ENCODE measurements around the gene RANBP1. TPM values are rescaled to one million over a fixed set of nuclear protein-coding genes. Genes with fewer than 3 reads are reported as not detected.

The RANBP1 gene
- total RNA-seq, 1 experiment from 2014 or later: 522 TPM

DNA sequence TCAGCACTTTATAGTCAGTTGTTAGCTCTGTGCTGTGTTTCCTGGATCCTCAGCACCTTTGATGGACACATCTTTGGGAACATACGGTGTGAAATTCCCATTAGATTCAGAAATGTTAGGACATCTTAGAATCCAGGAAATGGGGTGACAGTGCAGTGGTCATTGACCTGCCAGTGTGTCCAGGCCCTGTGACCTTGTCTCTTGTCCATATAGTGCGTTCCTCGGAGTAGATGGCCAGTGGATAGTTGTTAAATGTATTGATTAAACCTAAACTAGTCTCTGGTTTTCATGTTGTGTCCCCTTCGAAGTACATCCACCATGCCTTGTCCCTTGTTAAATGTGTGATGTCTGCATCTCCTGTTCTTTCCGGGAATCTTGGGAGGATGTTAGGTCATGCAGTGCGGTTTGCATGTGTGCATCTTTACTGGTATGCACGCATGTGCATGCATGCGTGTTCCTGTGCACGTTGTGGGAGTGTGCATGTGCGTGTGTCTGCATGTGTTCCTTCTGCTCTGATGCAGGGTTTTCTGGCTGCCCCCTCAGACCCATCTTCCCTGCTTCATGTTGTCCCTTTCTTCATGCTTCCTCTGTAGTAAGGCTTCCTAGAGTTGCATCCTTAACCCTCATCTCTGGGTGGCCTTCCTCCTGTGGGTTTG lies 31.9 kb upstream of the RANBP1 start:
- Histone ChIP-seq H2BK5ac (ENCODE audit: insufficient read length, low read length) (no peak overlapping the region), H4K91ac (ENCODE audit: insufficient read length, low read depth, low read length) (no peak overlapping the region), H3K9me3 (ENCODE audit: control insufficient read depth, low read depth, low read length) (no peaks in the 10 kb centered on the region), H3T11ph (ENCODE audit: low read length) (no peak overlapping the region), H3K23ac (ENCODE audit: insufficient read length, low read depth, low read length) (no peak overlapping the region), H4K5ac (ENCODE audit: insufficient read length, low read depth, low read length) (peak overlapping the region; percentile 33), H3K9ac (ENCODE audit: extremely low read depth, insufficient read length, low read length) (no peak overlapping the region), H4K8ac (replicated peaks; ENCODE audit: insufficient read length, low read depth, low read length) (no peak overlapping the region), H3K4ac (ENCODE audit: low read depth, low read length) (no peak overlapping the region), H3K56ac (ENCODE audit: insufficient read length, low read depth, low read length) (no peak overlapping the region), H3K18ac (ENCODE audit: insufficient read length, low read depth, low read length) (no peak overlapping the region), H3K79me1 (ENCODE audit: insufficient read depth, low read depth, low read length, poor library complexity, severe bottlenecking) (peaks cover 22% of the 10 kb centered on the region), H3K23me2 (ENCODE audit: insufficient read length, low read depth, low read length, poor library complexity, severe bottlenecking) (peaks cover 8% of the 10 kb centered on the region), H3K14ac (ENCODE audit: insufficient read depth, low read length) (no peak overlapping the region), H2BK20ac (ENCODE audit: low read depth, low read length, poor library complexity, severe bottlenecking) (no peak overlapping the region), H3K27ac (ENCODE audit: insufficient read length, low read depth, low read length) (no peak overlapping the region), H4K20me1 (ENCODE audit: control insufficient read depth, insufficient read depth, insufficient read length) (peaks cover 6% of the 10 kb centered on the region), H2AK5ac (ENCODE audit: insufficient read length, low read length) (no peak overlapping the region), H2BK15ac (ENCODE audit: low read depth, low read length) (no peak overlapping the region), H2AFZ (ENCODE audit: low read length) (no peak overlapping the region), H3K4me2 (ENCODE audit: insufficient read depth, insufficient read length, low read length) (no peak overlapping the region), H3K27me3 (ENCODE audit: insufficient read depth, low read length) (no peaks in the 10 kb centered on the region), H3K79me2 (ENCODE audit: insufficient read depth, low read length) (peaks cover 35% of the 10 kb centered on the region), H2BK120ac (ENCODE audit: low read depth, low read length, poor library complexity, severe bottlenecking) (no peak overlapping the region), H3K4me1 (ENCODE audit: insufficient read depth, low read length) (peaks cover 2% of the 10 kb centered on the region; the same call in 1 of the 2 replicates), H2BK12ac (ENCODE audit: insufficient read length, low read depth, low read length) (no peak overlapping the region)
- WGBS (ENCODE audit: extremely low coverage, insufficient read length, low lambda C conversion rate): no CpG with 5 or more reads among the region's 10 CpGs
- Mint-ChIP-seq H3K9me3 (no peaks in the 10 kb centered on the region), H3K27ac (peak overlapping the region in 2 of 3 experiments; percentile 86 to 89; a peak in 3 of 7 replicates), H3K4me3 (no peak overlapping the region; a peak in 3 of 5 replicates), H3K36me3 (ENCODE audit: insufficient read depth in 1 of 3, low read depth in 3 of 3) (peaks cover 34 to 63% (median 52%) of the 10 kb centered on the region in 3 experiments; a peak in 6 of 7 replicates), H3K4me1 (peaks cover 37 to 50% of the 10 kb centered on the region in 2 experiments), H3K27me3 (ENCODE audit: low read depth) (no peaks in the 10 kb centered on the region)
- TF ChIP-seq, protein P1, sequence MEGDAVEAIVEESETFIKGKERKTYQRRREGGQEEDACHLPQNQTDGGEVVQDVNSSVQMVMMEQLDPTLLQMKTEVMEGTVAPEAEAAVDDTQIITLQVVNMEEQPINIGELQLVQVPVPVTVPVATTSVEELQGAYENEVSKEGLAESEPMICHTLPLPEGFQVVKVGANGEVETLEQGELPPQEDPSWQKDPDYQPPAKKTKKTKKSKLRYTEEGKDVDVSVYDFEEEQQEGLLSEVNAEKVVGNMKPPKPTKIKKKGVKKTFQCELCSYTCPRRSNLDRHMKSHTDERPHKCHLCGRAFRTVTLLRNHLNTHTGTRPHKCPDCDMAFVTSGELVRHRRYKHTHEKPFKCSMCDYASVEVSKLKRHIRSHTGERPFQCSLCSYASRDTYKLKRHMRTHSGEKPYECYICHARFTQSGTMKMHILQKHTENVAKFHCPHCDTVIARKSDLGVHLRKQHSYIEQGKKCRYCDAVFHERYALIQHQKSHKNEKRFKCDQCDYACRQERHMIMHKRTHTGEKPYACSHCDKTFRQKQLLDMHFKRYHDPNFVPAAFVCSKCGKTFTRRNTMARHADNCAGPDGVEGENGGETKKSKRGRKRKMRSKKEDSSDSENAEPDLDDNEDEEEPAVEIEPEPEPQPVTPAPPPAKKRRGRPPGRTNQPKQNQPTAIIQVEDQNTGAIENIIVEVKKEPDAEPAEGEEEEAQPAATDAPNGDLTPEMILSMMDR (conservative IDR thresholded peaks at IDR 0.05): no peak
- no peak for DNase-seq

Data from H9 (cell line).